Adipocyte (in vitro differentiated cells): ENCODE data around the gene MMP17.
A peak's percentile ranks its signal among the peaks of the same experiment; 100 is the strongest.
"Not testable (repeated sequence)": the region's sequence is repeated elsewhere in the genome, so short reads cannot be mapped to it uniquely, and the experiment has no call there.

ENCODE experiments used
- DNase-seq: peaks from one replicate; pipeline ENCODE4 v3.0.0-alpha.2; 2015; ENCODE audit warnings: low read depth
- H3K27me3 ChIP-seq: replicated peaks from 2 replicates; pipeline ENCODE4 v1.7.0; 2013; ENCODE audit warnings: mild to moderate bottlenecking, low read length, moderate library complexity; ENCODE audit not compliant: control insufficient read depth, insufficient read depth
- H3K36me3 ChIP-seq: 2 replicates; pipeline ENCODE4 v1.7.0; 2013; ENCODE audit warnings: low read length, mild to moderate bottlenecking, moderate library complexity; ENCODE audit not compliant: control insufficient read depth, insufficient read depth, severe bottlenecking
- H3K4me1 ChIP-seq: 2 replicates; pipeline ENCODE4 v1.7.0; 2013; ENCODE audit warnings: mild to moderate bottlenecking, low read length, moderate library complexity; ENCODE audit not compliant: control insufficient read depth, insufficient read depth
- H3K4me3 ChIP-seq: 2 replicates; pipeline ENCODE4 v1.7.0; 2013; ENCODE audit warnings: mild to moderate bottlenecking, low read length, moderate library complexity
- H3K9ac ChIP-seq: 2 replicates; pipeline ENCODE4 v1.7.0; 2013; ENCODE audit warnings: mild to moderate bottlenecking, low read length, moderate library complexity
- H3K9me3 ChIP-seq: 2 replicates; pipeline ENCODE4 v1.7.0; 2013; ENCODE audit warnings: mild to moderate bottlenecking, low read length, moderate library complexity; ENCODE audit not compliant: control insufficient read depth

MMP17 gene

GRCh38 chr12:131873293-131873692, 45.1 kb downstream of the MMP17 start:
- Histone ChIP-seq H3K4me3 (no peak overlapping the region), H3K4me1 (peaks cover 16% of the 10 kb centered on the region), H3K9ac (no peak overlapping the region), H3K9me3 (no peaks in the 10 kb centered on the region), H3K27me3 (peaks cover 6% of the 10 kb centered on the region), H3K36me3 (no peaks in the 10 kb centered on the region)
- DNase-seq = no peak

GRCh38 chr12:131874972-131875371, 46.8 kb downstream of the MMP17 start:
- not testable (repeated sequence) for H3K27me3 ChIP-seq, H3K9me3 ChIP-seq, H3K9ac ChIP-seq, DNase-seq, H3K36me3 ChIP-seq, H3K4me3 ChIP-seq
- peaks cover 12% of the 10 kb centered on the region for H3K4me1 ChIP-seq

GRCh38 chr12:131877216-131877615, 49.0 kb downstream of the MMP17 start:
- H3K9ac ChIP-seq, H3K9me3 ChIP-seq, DNase-seq, H3K36me3 ChIP-seq, H3K4me1 ChIP-seq, H3K4me3 ChIP-seq: not testable (repeated sequence)
- peaks cover 12% of the 10 kb centered on the region for H3K27me3 ChIP-seq

GRCh38 chr12:131878436-131878835, 50.2 kb downstream of the MMP17 start:
- not testable (repeated sequence) for H3K9ac ChIP-seq, H3K36me3 ChIP-seq, H3K4me3 ChIP-seq, DNase-seq, H3K9me3 ChIP-seq, H3K4me1 ChIP-seq
- H3K27me3 ChIP-seq = peaks cover 12% of the 10 kb centered on the region

GRCh38 chr12:131882804-131883520, 54.8 kb downstream of the MMP17 start:
- no peaks in the 10 kb centered on the region for H3K4me1 ChIP-seq
- H3K9ac ChIP-seq = no peak overlapping the region
- H3K36me3 ChIP-seq = no peaks in the 10 kb centered on the region
- H3K4me3 ChIP-seq = no peak overlapping the region
- peaks cover 10% of the 10 kb centered on the region for H3K9me3 ChIP-seq
- DNase-seq = peak; percentile 28
- peaks cover 6% of the 10 kb centered on the region for H3K27me3 ChIP-seq

- Histone ChIP-seq H3K9me3 (peaks cover 10% of the 10 kb centered on the region), H3K4me1 (no peaks in the 10 kb centered on the region), H3K4me3 (no peak overlapping the region), H3K27me3 (peaks cover 8% of the 10 kb centered on the region), H3K9ac (no peak overlapping the region), H3K36me3 (no peaks in the 10 kb centered on the region)
- DNase-seq = peak; percentile 54
Observed at GRCh38 chr12:131883521-131883900, 55.3 kb downstream of the MMP17 start.

- H3K27me3 ChIP-seq = peaks cover 17% of the 10 kb centered on the region
- H3K4me3 ChIP-seq, H3K9ac ChIP-seq, H3K9me3 ChIP-seq, H3K36me3 ChIP-seq, H3K4me1 ChIP-seq, DNase-seq: not testable (repeated sequence)
Observed at GRCh38 chr12:131885076-131885475, 56.9 kb downstream of the MMP17 start.

- no peaks in the 10 kb centered on the region for H3K4me1 ChIP-seq
- peaks cover 10% of the 10 kb centered on the region for H3K9me3 ChIP-seq
Observed at GRCh38 chr12:131885543-131886057, 57.4 kb downstream of the MMP17 start.

GRCh38 chr12:131891722-131892121, 63.5 kb downstream of the MMP17 start:
- H3K4me3 ChIP-seq, H3K4me1 ChIP-seq, H3K9me3 ChIP-seq, H3K36me3 ChIP-seq, H3K9ac ChIP-seq, DNase-seq: not testable (repeated sequence)
- H3K27me3 ChIP-seq = peaks cover 16% of the 10 kb centered on the region

More at GRCh38 chr12:131885543-131886057, 57.4 kb downstream of the MMP17 start:
- no peak for DNase-seq
- H3K9ac ChIP-seq = no peak overlapping the region
- peaks cover 16% of the 10 kb centered on the region for H3K27me3 ChIP-seq
- H3K4me3 ChIP-seq = no peak overlapping the region
- no peaks in the 10 kb centered on the region for H3K36me3 ChIP-seq

GRCh38 chr12:131892711-131893604, 64.8 kb downstream of the MMP17 start:
- Histone ChIP-seq H3K4me3 (no peak overlapping the region), H3K27me3 (peaks cover 16% of the 10 kb centered on the region), H3K9me3 (no peaks in the 10 kb centered on the region), H3K36me3 (no peaks in the 10 kb centered on the region), H3K4me1 (peaks cover 14% of the 10 kb centered on the region), H3K9ac (no peak overlapping the region)
- no peak for DNase-seq

GRCh38 chr12:131893605-131894312, 65.6 kb downstream of the MMP17 start:
- Histone ChIP-seq H3K9me3 (no peaks in the 10 kb centered on the region), H3K27me3 (peaks cover 11% of the 10 kb centered on the region), H3K4me3 (no peak overlapping the region), H3K36me3 (no peaks in the 10 kb centered on the region), H3K4me1 (peaks cover 14% of the 10 kb centered on the region), H3K9ac (no peak overlapping the region)
- no peak for DNase-seq
